ENCODE measurements around the gene MAPKAPK5.
"Not testable (repeated sequence)": the region's sequence is repeated elsewhere in the genome, so short reads cannot be mapped to it uniquely, and the experiment has no call there.

The MAPKAPK5 gene, protein sequence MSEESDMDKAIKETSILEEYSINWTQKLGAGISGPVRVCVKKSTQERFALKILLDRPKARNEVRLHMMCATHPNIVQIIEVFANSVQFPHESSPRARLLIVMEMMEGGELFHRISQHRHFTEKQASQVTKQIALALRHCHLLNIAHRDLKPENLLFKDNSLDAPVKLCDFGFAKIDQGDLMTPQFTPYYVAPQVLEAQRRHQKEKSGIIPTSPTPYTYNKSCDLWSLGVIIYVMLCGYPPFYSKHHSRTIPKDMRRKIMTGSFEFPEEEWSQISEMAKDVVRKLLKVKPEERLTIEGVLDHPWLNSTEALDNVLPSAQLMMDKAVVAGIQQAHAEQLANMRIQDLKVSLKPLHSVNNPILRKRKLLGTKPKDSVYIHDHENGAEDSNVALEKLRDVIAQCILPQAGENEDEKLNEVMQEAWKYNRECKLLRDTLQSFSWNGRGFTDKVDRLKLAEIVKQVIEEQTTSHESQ

DNA sequence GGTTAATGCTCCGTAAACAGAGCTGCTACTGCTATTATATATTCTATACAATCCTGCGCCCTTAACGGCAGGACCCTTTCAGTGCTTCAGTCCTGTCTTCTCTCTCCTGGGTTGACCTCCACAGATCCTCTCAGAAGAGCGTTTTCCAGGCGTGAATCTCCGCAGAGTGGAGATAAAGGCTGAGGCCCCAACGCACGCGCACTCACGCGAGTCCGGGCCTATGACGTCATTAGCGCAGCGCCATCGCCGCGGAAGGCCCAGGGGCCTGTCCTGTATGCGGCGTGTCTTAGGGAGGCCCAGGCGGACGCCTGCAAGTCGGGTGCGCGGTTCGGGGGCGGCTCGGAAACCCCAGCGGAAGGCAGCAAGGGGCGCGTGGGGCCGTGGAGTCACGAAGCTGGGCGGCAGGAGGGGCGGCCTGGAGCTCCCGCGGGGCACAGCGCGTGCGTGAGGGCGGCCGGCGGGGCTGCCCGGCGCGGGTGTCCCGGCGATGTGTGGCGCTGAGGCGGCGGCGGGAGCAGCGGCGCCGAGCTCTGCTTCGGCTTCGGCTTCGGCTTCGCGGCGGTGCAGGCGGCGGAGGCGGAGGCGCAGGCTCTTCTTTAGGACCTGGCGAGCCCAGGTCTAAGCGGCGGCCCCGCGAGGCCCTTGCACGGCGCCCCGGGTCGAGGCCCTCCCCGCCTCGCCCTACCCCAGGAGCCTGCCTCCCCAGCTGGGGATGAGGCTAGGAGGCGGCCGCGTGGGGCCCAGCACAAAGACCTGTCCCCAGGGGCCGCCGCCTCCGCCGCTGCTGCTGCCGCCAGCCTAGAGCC, at the start of gene MAPKAPK5:
Gene MAPKAPK5 (plus strand): TSS at position 479 of the 806 bp plus-strand sequence. CDS start 506 bp downstream, outside the sequence.
- peak; percentile 94 for DNase-seq (ENCODE audit: low read depth)

DNA sequence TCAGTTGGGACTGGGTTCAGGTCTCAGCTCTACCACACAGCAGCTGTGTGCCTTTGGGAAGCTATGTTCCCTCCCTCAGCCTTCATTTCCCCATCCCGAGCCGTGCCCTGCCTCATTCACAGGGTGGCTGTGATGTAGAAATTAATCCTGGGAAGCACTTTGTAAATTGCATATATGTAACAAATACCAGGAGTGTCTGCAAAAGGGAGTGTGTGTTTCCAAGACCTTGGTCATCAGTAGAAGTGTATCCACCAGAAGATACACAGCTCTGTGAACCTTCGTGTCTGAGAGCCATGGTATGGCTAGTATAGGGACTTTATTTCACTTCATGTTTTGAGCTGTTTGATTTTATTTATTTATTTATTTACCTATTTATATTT, 49.2 kb upstream of the MAPKAPK5 start:
- no peak for DNase-seq (ENCODE audit: low read depth)

DNA sequence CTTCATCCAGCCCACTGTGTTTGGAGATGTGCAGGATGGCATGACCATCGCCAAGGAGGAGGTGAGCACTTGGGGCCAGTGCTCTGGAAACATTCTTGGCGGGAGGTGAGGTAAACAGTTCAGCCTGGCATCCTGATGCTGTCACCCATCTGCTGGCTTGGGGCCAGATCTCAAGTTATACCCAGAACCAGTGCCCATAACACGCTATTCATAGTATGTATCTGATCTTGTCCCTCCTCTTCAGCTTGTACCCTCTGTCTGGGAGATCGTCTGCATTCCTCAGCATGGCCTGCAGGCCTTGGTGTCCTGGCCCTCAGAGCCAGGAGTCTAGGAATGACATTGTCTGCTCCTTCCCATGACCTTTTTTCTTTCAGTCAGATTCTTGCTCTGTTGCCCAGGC, 43.8 kb upstream of the MAPKAPK5 start:
- no peak for DNase-seq (ENCODE audit: low read depth)

DNA sequence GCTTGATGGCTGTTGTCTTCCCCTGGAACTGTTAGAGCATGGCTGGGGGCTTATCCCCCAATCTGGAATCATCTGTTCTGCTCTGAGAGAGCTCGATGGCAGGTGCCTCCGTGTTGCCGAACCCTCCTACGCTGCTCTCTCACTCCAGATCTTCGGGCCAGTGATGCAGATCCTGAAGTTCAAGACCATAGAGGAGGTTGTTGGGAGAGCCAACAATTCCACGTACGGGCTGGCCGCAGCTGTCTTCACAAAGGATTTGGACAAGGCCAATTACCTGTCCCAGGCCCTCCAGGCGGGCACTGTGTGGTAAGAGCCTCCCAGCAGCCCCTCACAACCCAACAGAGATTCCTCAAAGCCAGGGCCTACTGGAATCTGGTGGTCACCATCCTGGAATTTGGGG, 42.3 kb upstream of the MAPKAPK5 start:
- DNase-seq (ENCODE audit: low read depth), result no peak

DNA sequence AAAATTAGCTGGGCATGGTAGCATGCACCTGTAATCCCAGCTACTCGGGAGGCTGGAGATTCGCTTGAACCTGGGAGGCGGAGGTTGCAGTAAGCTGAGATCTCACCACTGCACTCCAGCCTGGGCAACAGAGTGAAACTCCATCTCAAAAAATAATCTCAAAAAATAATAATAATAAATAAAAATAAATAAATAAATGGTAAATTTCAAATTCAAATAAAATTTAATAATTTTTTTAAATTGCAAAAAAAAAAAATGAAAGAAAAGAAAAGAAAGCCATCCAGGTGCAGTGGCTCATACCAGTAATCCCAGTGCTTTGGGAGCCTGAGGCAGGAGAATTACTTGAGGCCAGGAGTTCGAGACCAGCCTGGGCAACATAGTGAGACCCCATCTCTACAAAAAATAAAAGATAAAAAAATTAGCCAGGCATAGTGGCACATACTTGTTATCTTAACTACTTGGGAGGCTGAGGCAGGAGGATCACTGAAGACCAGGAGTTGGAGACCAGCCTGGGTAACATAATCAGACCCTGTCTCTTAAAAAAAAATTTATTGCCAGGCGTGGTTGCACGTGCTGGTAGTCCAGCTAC, 38.9 kb upstream of the MAPKAPK5 start:
- no peak for DNase-seq (ENCODE audit: low read depth)

DNA sequence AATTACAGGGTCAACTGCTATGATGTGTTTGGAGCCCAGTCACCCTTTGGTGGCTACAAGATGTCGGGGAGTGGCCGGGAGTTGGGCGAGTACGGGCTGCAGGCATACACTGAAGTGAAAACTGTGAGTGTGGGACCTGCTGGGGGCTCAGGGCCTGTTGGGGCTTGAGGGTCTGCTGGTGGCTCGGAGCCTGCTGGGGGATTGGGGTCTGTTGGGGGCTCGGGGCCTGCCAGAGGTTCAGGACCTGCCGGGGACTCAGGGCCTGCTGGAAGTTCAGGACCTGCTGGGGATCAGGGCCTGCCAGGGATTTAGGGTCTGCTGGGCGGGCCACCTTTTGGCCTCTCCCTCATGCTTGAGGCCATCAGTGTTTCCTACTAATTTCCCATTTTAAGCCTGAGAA, 38.2 kb upstream of the MAPKAPK5 start:
- no peak for DNase-seq (ENCODE audit: low read depth)

DNA sequence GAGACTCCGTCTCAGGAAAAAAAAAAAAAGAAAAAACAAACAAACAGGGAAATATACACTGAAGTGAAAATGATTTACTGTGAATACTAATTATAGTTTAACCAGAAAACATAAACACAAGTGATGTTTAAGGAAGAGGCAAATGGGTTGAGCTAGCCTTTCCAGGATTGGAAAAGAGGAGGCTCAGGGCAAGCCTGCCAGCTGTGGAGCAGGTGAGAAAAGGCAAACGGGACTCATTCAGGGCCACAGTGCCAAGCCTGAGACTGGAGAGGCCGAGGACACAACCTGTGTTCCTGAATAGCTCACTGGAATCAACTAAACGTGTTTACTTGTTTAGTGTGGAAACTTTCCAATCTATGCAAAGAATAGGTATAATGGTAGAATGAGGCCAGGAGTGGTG, 35.7 kb upstream of the MAPKAPK5 start:
- DNase-seq (ENCODE audit: low read depth), result no peak

DNA sequence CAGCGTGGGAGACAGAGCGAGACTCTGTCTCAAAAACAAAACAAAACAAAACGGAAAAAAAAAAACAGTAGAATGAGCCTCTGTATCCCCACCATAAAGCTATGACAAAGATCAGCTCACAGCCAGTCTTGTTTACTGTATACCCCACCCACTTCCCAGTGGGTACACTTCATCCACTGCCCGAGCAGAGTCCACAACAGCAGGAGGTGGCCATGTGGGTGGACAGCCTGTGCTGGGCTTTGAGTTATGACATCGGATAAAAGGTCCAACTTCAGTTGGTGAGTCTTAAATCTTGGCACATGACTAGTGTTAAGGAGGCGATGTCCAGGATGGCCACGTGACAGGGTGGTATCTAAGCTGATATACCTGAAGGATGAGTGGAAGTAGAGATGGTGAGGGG, 34.8 kb upstream of the MAPKAPK5 start:
- DNase-seq (ENCODE audit: low read depth), result no peak

DNA sequence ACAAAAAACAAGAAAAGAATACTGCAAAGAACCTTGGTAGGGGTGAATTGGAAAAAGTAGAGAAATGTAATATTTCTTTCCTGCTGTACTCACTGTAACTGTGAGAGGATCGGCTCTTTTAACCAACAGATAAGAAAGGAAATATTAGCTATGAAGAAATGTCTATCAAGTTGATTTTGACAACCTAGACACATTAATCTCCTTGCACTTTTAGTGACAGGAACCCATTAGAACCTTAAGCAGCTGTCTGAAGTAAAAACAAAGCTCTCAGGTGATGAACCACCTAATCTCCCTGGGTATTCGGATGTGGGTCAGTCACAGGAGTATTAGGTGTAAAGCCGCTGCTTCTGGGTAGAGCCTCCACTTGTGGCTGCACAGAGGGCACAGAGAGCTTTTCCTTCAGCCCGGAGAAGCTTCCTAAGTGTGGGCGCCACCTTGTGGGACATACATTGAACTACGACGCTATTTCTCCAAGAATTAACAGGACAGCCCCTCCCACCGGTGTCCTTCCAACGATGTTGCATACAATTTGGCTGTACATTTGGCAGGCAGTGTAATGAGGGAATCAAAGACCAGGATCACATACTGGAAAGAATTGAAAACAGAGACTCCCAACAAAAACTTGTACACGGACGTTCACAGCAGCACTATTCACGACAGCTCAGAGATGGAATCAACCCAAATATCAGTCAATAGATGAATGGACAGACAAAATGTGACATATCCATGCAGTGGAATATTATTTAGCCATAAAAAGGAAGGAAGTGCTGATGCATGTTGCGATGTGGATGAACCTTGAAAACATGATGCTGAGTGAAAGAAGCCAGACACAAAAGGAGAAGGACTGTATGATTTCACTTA, 28.9 kb upstream of the MAPKAPK5 start:
- DNase-seq (ENCODE audit: low read depth), result peak; percentile 33

DNA sequence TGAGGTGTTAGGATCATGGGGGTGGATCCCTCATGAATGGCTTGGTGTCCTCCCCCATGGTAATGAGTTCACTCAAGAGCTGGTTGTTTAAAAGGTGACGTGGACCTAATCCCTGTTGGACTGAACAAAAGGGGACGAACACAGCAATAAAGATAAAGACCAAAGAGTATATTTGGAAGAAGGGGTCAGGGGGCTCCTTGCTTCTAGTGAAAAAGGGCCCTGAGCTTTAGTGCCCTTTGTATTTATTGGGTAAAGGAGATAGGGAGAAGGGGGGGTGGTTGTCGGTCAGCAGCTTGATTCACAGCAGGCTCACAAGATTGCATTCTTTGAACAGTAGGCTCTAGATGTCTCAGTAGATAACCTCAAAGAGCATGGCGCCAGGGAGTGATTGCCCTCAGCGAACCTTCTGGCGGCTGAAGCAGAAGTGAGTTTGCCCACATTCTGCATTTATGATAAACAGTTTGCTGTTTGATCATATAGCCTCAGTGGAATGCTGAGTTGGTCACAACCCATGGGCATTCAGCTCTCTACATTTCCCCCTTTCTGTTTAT, 25.9 kb upstream of the MAPKAPK5 start:
- DNase-seq (ENCODE audit: low read depth), result no peak

DNA sequence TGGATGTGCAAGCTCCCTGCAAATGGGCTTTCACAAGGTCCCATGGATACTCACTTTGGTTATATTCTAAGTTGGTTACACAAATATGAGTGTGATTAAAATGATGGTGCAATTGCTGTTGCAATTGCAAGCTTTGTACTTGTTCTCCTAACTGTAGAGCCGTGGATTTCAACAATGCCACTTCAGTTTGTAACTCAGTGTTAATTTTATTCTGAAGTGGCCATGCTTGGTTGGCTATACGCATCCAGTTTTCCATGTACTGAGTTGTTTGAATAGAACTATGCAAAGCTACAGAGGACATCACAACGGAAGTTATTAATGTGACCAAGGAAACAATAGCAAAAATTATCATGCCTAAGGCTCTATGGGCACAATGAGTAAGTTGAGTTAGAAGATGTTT, 25.1 kb upstream of the MAPKAPK5 start:
- DNase-seq (ENCODE audit: low read depth), result not testable (repeated sequence)

DNA sequence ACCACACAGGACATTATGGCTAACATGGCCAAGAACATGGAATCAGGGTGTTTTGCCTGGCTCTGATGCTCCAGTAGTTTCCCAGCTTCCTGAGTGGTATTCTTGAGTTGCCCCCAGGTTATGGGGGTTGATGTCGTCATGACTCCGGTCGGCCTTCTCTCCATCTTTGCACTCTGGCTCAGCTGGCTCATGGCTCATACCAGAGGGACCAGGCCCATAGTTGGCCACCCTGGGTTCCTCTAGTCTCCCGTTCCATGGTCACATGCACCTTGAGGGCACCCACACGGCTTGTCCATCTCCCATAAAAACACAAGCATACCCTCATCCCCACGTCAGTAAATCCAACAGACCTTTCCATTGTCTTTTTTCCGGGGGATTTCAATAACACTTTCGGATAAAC, 23.7 kb upstream of the MAPKAPK5 start:
- DNase-seq (ENCODE audit: low read depth), result no peak

DNA sequence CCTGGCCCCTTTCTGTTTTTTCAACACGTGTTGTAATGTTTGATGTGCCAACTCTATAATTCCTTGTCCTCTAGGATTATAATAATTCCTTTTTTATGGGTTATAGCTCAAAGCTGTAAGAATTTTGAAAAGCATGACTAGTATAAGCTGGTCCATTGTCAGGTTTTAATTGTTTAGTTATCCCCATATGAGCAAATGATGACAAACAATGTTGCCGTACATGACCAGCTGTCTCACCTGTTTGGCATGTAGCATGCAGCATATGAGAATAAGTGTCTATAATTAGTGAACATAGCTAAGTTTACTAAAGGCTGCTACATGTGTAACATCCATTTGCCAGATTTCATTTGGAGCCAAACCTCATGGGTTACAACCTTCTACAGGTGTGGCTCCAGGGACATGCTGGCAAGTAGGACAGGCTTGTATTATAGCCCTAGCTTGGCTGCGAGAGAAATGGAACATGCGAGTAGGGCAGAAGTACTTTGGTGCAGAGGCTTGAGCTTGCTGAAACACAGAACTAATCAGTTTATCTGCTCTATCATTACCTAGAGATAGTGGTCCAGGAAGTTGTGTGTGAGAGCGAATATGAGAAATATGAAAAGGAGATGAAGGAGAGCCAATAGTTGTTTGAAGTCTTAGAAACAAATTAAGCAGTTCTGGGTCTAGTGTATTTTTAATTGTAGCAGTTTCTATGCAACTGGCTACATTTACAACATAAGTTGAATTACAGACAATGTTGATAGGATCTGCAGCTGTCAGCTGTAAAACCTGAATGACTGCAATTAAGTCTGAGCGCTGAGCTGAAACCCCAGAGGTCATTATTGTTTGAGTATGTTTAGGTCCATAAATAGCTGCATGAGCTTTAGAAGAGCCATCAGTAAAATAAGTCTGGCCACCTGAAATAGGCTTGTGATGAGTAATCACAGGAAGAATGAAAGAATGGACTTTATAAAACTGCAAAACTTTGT, 22.6 kb upstream of the MAPKAPK5 start:
- DNase-seq (ENCODE audit: low read depth), result no peak

DNA sequence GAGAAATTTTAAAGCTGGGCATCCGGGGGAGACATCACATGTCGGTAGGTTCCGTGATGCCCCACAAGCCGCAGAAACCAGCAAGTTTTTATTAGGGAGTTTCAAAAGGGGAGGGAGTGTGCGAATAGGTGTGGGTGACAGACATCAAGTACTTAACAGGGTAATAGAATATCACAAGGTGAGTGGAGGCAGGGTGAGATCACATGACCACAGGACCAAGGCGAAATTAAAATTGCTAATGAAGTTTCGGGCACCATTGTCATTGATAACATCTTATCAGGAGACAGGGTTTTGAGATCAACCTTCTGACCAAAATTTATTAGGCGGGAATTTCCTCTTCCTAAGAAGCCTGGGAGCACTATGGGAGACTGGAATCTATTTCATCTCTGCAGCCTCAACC, 21.2 kb upstream of the MAPKAPK5 start:
- DNase-seq (ENCODE audit: low read depth), result not testable (repeated sequence)

DNA sequence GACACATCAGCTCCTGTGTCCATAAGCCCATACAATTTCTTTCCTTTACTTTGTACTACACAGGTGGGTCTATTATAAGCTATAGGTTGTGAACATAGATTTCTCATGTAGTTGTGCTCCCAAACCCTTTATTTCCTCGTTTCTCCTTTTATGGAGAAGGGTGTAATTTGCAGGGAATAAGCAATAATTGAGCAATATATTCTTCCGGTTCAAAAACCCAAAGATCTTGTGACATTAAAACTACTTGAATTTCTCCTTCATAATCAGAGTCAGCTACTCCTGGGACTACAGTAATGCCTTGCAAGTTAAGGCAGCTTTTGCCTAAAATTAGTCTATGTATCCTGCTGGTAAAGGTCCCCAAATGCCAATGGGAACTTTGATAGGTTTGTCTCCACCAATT, 19.1 kb upstream of the MAPKAPK5 start:
- no peak for DNase-seq (ENCODE audit: low read depth)

DNA sequence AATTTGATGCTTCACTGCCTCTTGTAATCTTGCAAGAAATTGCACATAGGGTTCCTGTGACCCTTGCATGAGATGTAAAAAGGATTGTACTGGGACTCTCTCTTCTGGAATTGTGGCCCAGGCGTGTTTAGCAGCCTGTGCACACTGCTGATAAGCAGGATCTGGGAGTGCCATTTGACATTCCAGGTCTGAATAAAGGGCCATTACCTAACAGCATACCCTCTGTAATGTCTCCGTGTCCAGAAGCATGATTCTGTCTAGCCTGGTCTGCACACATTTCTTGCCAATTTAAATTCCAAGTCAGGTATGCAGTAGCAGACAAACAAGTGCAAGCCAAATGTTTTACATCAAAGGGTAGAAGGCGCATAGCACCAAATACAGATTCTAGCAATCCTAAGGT, 18.1 kb upstream of the MAPKAPK5 start:
- no peak for DNase-seq (ENCODE audit: low read depth)

DNA sequence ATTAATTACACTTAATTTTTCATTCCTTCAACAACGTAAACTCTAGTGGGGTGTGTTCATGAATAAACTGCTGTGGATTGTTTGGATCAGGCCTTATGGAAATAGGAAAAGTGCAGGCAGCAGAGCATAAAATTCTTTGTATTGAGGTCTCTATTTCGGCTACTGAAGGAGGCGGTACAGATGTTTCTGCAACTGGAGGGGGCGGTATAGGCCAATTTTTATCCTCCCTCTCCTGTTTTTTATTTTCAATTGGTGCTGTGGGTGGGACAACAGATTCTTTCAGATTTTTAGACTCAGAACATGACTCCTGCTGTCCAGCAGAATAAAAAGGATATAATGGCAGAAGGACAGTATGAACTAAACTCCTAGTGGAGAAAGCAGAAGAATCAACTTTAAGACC, 17.7 kb upstream of the MAPKAPK5 start:
- not testable (repeated sequence) for DNase-seq (ENCODE audit: low read depth)

DNA sequence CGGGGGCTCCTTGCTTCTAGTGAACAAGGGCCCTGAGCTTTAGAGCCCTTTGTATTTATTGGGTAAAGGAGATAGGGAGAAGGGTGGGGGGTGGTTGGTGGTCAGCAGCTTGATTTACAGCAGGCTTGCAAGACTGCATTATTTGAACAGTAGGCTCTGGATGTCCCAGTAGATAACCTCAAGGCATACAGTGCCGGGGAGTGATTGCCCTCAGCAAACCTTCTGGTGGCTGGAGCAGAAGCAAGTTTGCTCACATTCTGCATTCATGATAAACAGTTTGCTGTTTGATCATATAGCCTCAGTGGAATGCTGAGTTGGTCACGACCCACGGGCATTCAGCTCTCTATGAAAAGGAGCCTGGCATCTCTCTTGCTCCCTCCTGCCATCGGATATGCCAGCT, 16.5 kb upstream of the MAPKAPK5 start:
- DNase-seq (ENCODE audit: low read depth), result no peak

DNA sequence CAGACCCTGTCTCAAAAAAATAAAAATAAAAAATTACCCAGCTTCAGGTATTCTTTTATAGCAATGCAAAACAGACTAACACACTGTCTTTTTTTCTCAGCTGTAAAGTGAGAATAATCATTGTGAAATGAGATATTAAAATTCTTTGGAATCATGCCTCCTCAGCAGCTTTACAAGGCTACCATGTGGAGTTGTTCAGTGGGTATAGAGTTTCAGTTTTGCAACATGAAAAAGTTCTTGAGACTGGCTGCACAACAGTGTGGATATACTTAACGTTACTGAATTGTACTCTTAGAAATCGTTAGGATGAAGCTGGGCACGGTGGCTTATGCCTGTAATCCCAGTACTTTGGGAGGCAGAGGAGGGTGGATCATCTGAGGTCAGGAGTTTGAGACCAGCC, 15.7 kb upstream of the MAPKAPK5 start:
- DNase-seq (ENCODE audit: low read depth), result no peak

DNA sequence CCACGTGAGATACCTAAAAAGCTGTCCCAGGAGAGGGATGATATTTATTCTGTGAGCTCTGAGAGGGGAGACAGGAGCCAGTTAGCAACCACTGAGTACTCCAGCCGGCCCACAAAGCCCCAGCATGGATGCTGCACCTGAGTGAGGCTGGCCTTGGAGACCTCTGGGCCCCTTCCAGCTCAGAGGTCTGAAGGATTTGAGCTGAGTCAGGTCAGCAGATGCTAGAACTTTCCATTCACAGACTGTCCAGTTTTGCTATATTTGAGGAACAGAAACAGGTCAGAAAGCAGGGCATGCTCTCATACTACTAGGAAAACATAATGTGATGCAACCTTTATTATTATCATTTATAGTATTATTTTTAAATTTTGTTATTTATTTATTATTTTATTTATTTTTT, 15.0 kb upstream of the MAPKAPK5 start:
- no peak for DNase-seq (ENCODE audit: low read depth)

All from activated gamma-delta T cell treated with anti-CD3 and anti-CD28 coated beads, Interleukin-2, amount 50 U/mL, for 16 hours (primary cell).